Measurements from ENCODE around the gene WWOX. TPM values are rescaled to one million over a fixed set of nuclear protein-coding genes. Genes with fewer than 3 reads are reported as not detected.

The WWOX gene
- total and polyA plus RNA-seq, 2 of the 4 experiments (the other 2 are of a cell fraction), result 2.7 to 5.4 TPM

DNA sequence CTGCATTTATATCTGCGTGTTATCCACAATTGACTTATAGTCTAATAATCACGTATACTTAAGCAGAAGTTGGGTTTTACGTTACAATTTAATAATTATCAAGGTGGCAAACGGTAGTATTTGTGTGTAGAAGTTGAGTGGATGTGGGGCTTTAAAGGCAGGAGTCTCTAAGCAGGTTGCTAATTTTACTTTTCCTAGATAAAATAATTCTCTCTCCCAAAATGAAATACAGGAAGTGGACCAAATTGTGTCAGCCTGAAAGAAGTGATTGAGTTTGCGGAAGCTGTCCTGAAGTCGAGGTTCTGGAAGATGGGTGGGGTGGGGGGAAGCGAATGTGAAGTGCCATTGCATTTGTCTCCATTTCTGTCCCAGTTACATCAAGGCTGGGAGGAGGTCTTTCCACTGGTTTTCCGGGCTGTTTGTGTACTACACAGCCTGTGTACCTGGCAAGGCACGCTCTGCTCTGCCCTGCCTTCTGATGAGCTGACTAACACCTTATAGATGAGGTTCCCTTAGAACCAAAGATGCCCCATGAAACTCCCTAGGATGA is 385.1 kb downstream of the WWOX start:
- Histone ChIP-seq H3K4ac (ENCODE audit: low read depth, low read length) (no peak overlapping the region), H3K9me1 (ENCODE audit: insufficient read depth, low read length) (no peaks in the 10 kb centered on the region), H2AK9ac (replicated peaks; ENCODE audit: low read depth, low read length, poor library complexity) (no peak overlapping the region), H2BK120ac (ENCODE audit: low read depth, low read length) (no peak overlapping the region), H3K23ac (ENCODE audit: low read depth, low read length) (no peak overlapping the region), H3K9me3 (ENCODE audit: control insufficient read depth, insufficient read depth, low read length) (peaks cover 17% of the 10 kb centered on the region), H2BK5ac (ENCODE audit: low read depth, low read length, poor library complexity, severe bottlenecking) (no peak overlapping the region), H4K20me1 (ENCODE audit: insufficient read depth, low read length) (no peaks in the 10 kb centered on the region), H3K36me3 (ENCODE audit: control insufficient read depth, insufficient read depth, low read length) (no peaks in the 10 kb centered on the region), H3K18ac (ENCODE audit: low read depth, low read length) (no peak overlapping the region), H3K4me2 (ENCODE audit: low read depth, low read length) (no peak overlapping the region), H2BK20ac (ENCODE audit: low read depth, low read length) (no peak overlapping the region), H2AFZ (replicated peaks; ENCODE audit: low read length, poor library complexity) (no peak overlapping the region), H2AK5ac (ENCODE audit: low read depth, low read length) (no peak overlapping the region), H3K4me1 (ENCODE audit: control insufficient read depth, insufficient read depth, low read length) (no peaks in the 10 kb centered on the region), H3K79me1 (ENCODE audit: low read depth in 1 of 2, low read length in 2 of 2) (no peaks in the 10 kb centered on the region), H3K27me3 (ENCODE audit: control insufficient read depth, insufficient read depth, low read length) (no peaks in the 10 kb centered on the region), H2BK15ac (ENCODE audit: low read depth, low read length) (no peak overlapping the region), H4K5ac (ENCODE audit: low read depth, low read length) (no peak overlapping the region), H4K91ac (ENCODE audit: insufficient read depth, low read depth, low read length) (no peak overlapping the region), H3K4me3 (ENCODE audit: insufficient read depth, low read depth, low read length) (no peak overlapping the region), H4K8ac (ENCODE audit: low read depth in 2 of 2, low read length in 2 of 2) (no peak overlapping the region), H3K56ac (ENCODE audit: extremely low read depth, insufficient read depth, low read length) (no peak overlapping the region), H3K27ac (ENCODE audit: insufficient read depth, low read length) (no peak overlapping the region), H3K14ac (replicated peaks; ENCODE audit: low read depth, low read length) (no peak overlapping the region), H3K9ac (ENCODE audit: low read depth, low read length) (no peak overlapping the region)
- CTCF ChIA-PET, result no interaction called here
- dilution Hi-C loops (cut with HindIII; ENCODE audit: low sequenced_read_pairs, unreplicated experiment), result no loop called here
- in situ Hi-C loops (cut with MboI; ENCODE audit: low sequenced_read_pairs), result no loop called here
- POLR2A ChIA-PET (ENCODE audit: unreplicated experiment), result no interaction called here
- TF ChIP-seq RCOR1 (IDR thresholded peaks at IDR 0.05; ENCODE audit: insufficient replicate concordance, low read length) (no peak), CEBPB (IDR thresholded peaks at IDR 0.05; ENCODE audit: low read depth, low read length) (no peak), MAZ (IDR thresholded peaks at IDR 0.05; ENCODE audit: borderline replicate concordance, low read depth, low read length) (no peak), NFE2L2 (IDR thresholded peaks at IDR 0.05; ENCODE audit: low read depth, low read length) (no peak), CTCF (conservative IDR thresholded peaks at IDR 0.05; ENCODE audit: low read depth, low read length) (no peak), RFX5 (IDR thresholded peaks at IDR 0.05; ENCODE audit: low read depth, low read length) (no peak), RAD21 (IDR thresholded peaks at IDR 0.05; ENCODE audit: low read length) (no peak), MXI1 (IDR thresholded peaks at IDR 0.05; ENCODE audit: borderline replicate concordance, low read depth, low read length) (no peak), POLR2A (IDR thresholded peaks at IDR 0.05; ENCODE audit: low read depth, low read length) (no peak), CHD1 (IDR thresholded peaks at IDR 0.05; ENCODE audit: low read depth, low read length) (no peak), MAFK (IDR thresholded peaks at IDR 0.05; ENCODE audit: low read depth, low read length) (no peak), FOS (IDR thresholded peaks at IDR 0.05; ENCODE audit: low read depth, low read length) (no peak), SMC3 (IDR thresholded peaks at IDR 0.05; ENCODE audit: low read depth, low read length) (no peak), BHLHE40 (IDR thresholded peaks at IDR 0.05; ENCODE audit: low read depth, low read length) (no peak)
- TF ChIP-seq, protein P1, sequence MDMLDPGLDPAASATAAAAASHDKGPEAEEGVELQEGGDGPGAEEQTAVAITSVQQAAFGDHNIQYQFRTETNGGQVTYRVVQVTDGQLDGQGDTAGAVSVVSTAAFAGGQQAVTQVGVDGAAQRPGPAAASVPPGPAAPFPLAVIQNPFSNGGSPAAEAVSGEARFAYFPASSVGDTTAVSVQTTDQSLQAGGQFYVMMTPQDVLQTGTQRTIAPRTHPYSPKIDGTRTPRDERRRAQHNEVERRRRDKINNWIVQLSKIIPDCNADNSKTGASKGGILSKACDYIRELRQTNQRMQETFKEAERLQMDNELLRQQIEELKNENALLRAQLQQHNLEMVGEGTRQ (IDR thresholded peaks at IDR 0.05; ENCODE audit: low read depth, low read length), result no peak
- TF ChIP-seq, protein P2, sequence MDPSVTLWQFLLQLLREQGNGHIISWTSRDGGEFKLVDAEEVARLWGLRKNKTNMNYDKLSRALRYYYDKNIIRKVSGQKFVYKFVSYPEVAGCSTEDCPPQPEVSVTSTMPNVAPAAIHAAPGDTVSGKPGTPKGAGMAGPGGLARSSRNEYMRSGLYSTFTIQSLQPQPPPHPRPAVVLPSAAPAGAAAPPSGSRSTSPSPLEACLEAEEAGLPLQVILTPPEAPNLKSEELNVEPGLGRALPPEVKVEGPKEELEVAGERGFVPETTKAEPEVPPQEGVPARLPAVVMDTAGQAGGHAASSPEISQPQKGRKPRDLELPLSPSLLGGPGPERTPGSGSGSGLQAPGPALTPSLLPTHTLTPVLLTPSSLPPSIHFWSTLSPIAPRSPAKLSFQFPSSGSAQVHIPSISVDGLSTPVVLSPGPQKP (IDR thresholded peaks at IDR 0.05; ENCODE audit: borderline replicate concordance, low read depth, low read length), result no peak
- ATAC-seq (ENCODE audit: low read depth) (no peak), DNase-seq (no peak)
- WGBS, 2 experiments (ENCODE audit: extremely low coverage in 2 of 2, insufficient read length in 1 of 2), result no CpG with 5 or more reads among the region's 9 CpGs
- no TSS peak for BruUV-seq (replicated peaks)
- intact Hi-C loops (cut with micrococcal nuclease), result no loop called here
